Kidney (tissue), 14 donors: Measurements from ENCODE around the gene PPFIBP2. TPM values are rescaled to one million over a fixed set of nuclear protein-coding genes. Genes with fewer than 3 reads are reported as not detected.

Experiments
- DNase-seq, 5 donors: peaks; one replicate each; pipeline ENCODE4 v3.0.0-alpha.2; 2013 to 2020
- FAIRE-seq: peaks from 2 replicates; lab custom pipeline; 2012; peaks lifted over from hg19 to GRCh38; lab: Jason Lieb, UNC
- H3K27ac ChIP-seq, 2 donors: one replicate each; pipeline ENCODE4 v1.7.0; 2013; ENCODE audit warnings: low read depth in 2 of 2, low read length in 2 of 2, inconsistent platforms in 1 of 2
- H3K27me3 ChIP-seq: one replicate; pipeline ENCODE4 v1.7.1; 2013; ENCODE audit warnings: low read length, inconsistent platforms; ENCODE audit not compliant: control insufficient read depth, insufficient read depth
- H3K36me3 ChIP-seq, 3 donors: one replicate each; pipeline versions ENCODE4 v1.7.0 to v1.7.1; 2013; ENCODE audit warnings: low read length in 3 of 3, control low read depth in 1 of 3, inconsistent platforms in 1 of 3; ENCODE audit not compliant: insufficient read depth in 3 of 3, control insufficient read depth in 2 of 3
- H3K4me1 ChIP-seq, 3 donors: one replicate each; pipeline versions ENCODE4 v1.7.0 to v1.7.1; 2013; ENCODE audit warnings: low read length in 3 of 3, inconsistent platforms in 1 of 3, low read depth in 1 of 3; ENCODE audit not compliant: control insufficient read depth in 2 of 3, insufficient read depth in 2 of 3
- H3K4me3 ChIP-seq, 3 donors: one replicate each; pipeline versions ENCODE4 v1.7.0 to v1.8.1; 2013; ENCODE audit warnings: low read length in 3 of 3, control low read depth in 1 of 3, inconsistent platforms in 1 of 3
- H3K9ac ChIP-seq, 3 donors: one replicate each; pipeline versions ENCODE4 v1.7.0 to v1.7.1; 2013; ENCODE audit warnings: low read length in 3 of 3, control low read depth in 1 of 3, inconsistent platforms in 1 of 3
- H3K9me3 ChIP-seq, 3 donors: one replicate each; pipeline versions ENCODE4 v1.7.0 to v1.7.1; 2013; ENCODE audit warnings: low read length in 3 of 3, control low read depth in 1 of 3, inconsistent platforms in 1 of 3; ENCODE audit not compliant: control insufficient read depth in 2 of 3, insufficient read depth in 1 of 3
- intact Hi-C: fragments of 100-400 bp; cut with DNase I; formaldehyde crosslinking; loops from one replicate; pipeline ENCODE4 v1.11.1; 2022
- polyA plus RNA-seq: library from polyadenylated mRNA; stranded (reverse); fragments of 350-450 nt; fragmentation: Illumina TruSeq; extraction: RNeasy Lipid Tissue Mini Kit (QIAGEN cat#74804); gene quantifications from one replicate; pipeline ENCODE4 v1.2.3, GENCODE V29; 2014; ENCODE audit warnings: low read depth, low replicate concordance; ENCODE audit not compliant: insufficient read depth
- total RNA-seq: library from RNA; stranded (reverse); fragmentation: NEBNext Ultra II Directional; extraction: Animal tissue kit (Norgen Biotek cat#: 25700); gene quantifications from one replicate; pipeline ENCODE4 v1.2.1, GENCODE V29; 2021
- TF ChIP-seq, protein P1 (sequence below): IDR thresholded peaks from 3 replicates; pipeline ENCODE4 v1.5.1; 2012; ENCODE audit warnings: mild to moderate bottlenecking, moderate library complexity, borderline replicate concordance; ENCODE audit not compliant: insufficient read depth; ENCODE audit errors: extremely low read depth
- donor health status: control.
- donor health status: control.
- donor health status: control.
- donor health status: control.
- donor health status: control.
- donor health status: DM: yes; HTN: yes; CAD: no.
- donor health status: Normal renal cell carcinoma (clear cell type).

PPFIBP2 gene
- total and polyA plus RNA-seq, 2 donors from 2014 or later, result 31.6 to 44.4 TPM

DNA sequence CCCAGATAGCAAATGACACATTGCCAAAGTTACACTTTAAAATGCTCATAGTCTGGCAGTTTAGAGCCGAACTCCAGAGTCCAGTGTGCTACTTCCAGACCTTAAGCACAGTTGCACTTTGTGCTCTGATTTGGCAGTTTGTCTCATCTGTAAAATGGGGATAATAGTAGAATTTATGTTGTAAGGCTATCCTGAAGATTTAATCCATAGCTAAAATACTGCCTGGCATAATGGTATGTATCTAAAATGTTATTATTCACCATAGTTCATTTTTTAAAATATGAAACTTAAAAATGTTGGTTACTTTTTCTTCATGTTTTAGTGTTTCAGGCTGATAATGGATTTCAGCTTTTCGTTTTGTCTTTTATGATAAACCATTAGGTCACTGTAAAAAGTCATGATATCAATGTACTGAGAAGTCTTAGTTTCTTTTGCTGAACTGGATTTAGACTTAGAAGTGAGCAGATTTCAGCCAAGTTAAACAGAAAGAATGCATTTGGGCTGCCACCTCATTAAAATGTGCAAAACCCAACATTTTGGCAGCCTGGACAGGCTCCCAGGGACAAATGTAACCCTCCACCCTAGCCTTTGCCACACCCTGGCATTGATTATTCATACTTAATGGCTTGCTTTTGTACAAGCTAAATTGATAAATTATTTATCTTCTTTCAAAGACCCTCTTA is 27.6 kb upstream of the PPFIBP2 start:
- no peaks in the 10 kb centered on the region for H3K36me3 ChIP-seq
- no peak for FAIRE-seq
- no peaks in the 10 kb centered on the region for H3K9me3 ChIP-seq
- no peak for DNase-seq
- peak overlapping the region in 1 of 3 donors; percentile 70 for H3K9ac ChIP-seq
- TF ChIP-seq, protein P1, sequence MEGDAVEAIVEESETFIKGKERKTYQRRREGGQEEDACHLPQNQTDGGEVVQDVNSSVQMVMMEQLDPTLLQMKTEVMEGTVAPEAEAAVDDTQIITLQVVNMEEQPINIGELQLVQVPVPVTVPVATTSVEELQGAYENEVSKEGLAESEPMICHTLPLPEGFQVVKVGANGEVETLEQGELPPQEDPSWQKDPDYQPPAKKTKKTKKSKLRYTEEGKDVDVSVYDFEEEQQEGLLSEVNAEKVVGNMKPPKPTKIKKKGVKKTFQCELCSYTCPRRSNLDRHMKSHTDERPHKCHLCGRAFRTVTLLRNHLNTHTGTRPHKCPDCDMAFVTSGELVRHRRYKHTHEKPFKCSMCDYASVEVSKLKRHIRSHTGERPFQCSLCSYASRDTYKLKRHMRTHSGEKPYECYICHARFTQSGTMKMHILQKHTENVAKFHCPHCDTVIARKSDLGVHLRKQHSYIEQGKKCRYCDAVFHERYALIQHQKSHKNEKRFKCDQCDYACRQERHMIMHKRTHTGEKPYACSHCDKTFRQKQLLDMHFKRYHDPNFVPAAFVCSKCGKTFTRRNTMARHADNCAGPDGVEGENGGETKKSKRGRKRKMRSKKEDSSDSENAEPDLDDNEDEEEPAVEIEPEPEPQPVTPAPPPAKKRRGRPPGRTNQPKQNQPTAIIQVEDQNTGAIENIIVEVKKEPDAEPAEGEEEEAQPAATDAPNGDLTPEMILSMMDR, result no peak
- H3K4me1 ChIP-seq, result peaks cover 0 to 7% (median 0%) of the 10 kb centered on the region in 3 donors
- peak overlapping the region; percentile 26 to 87 (median 63) for H3K4me3 ChIP-seq
- no peak overlapping the region for H3K27ac ChIP-seq
- intact Hi-C loops, result no loop called here
- no peaks in the 10 kb centered on the region for H3K27me3 ChIP-seq

- Histone ChIP-seq H3K36me3 (no peaks in the 10 kb centered on the region), H3K9me3 (no peaks in the 10 kb centered on the region), H3K27ac (no peak overlapping the region), H3K4me1 (peaks cover 0 to 7% (median 0%) of the 10 kb centered on the region in 3 donors), H3K4me3 (peak overlapping the region in 2 of 3 donors; percentile 26 to 42), H3K27me3 (no peaks in the 10 kb centered on the region), H3K9ac (peak overlapping the region in 1 of 3 donors; percentile 7)
- DNase-seq (peak in 1 of 5 donors; percentile 41), FAIRE-seq (no peak)
- intact Hi-C loops, result no loop called here
- TF ChIP-seq, protein P1, result no peak
These were observed 27.0 kb upstream of the PPFIBP2 start for GRCh38 chr11:7486781-7487140.

DNA sequence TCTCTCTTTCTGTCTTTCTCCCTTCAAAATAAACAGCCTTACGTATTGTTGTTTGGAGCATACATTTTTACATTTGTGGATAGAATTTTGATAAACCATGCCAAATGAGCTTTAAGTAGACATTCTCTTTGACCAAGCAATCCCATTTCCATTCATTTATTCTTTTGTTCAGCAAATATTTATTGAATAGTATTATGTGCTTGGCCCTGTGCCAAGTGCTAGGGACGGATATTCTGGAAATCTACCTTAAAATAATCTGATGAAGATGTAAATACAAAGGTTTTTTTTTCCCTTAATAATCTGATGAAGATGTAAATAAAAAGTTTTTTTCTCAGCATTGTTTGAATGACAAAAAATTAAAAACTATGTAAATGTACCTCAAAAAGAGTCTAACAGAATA is 26.4 kb upstream of the PPFIBP2 start:
- peak overlapping the region in 2 of 3 donors; percentile 26 to 42 for H3K4me3 ChIP-seq
- FAIRE-seq (peak; percentile 77), DNase-seq (no peak)
- peaks cover 0 to 7% (median 0%) of the 10 kb centered on the region in 3 donors for H3K4me1 ChIP-seq
- TF ChIP-seq, protein P1, result no peak
- intact Hi-C loops, result no loop called here
- H3K9me3 ChIP-seq, result no peaks in the 10 kb centered on the region
- H3K27me3 ChIP-seq, result no peaks in the 10 kb centered on the region
- H3K27ac ChIP-seq, result no peak overlapping the region
- H3K36me3 ChIP-seq, result no peaks in the 10 kb centered on the region
- H3K9ac ChIP-seq, result no peak overlapping the region
